Left lung (tissue), 10 donors: ENCODE data around the gene CHCHD6. TPM values are rescaled to one million over a fixed set of nuclear protein-coding genes. Genes with fewer than 3 reads are reported as not detected.

Experiments used
- ATAC-seq: fragments of 200-7000 bp; cut with Tn5 transposase; one replicate; pipeline ENCODE4 v1.9.1; 2020; ENCODE audit warnings: moderate library complexity
- DNase-seq, 4 donors: peaks; one replicate each; pipeline ENCODE4 v3.0.0-alpha.2; 2013 to 2020
- H3K27ac ChIP-seq, 2 donors: fragments of 200-600 bp; sonication (generic) in 1 of 2; one replicate each; pipeline versions ENCODE4 v1.5.0 to v1.8.0; 2020 to 2021
- H3K27me3 ChIP-seq, 2 donors: fragments of 200-600 bp; sonication (generic) in 1 of 2; one replicate each; pipeline versions ENCODE4 v1.5.0 to v1.8.0; 2020 to 2021
- H3K36me3 ChIP-seq, 2 donors: fragments of 200-600 bp; sonication (generic) in 1 of 2; one replicate each; pipeline versions ENCODE4 v1.5.0 to v1.8.0; 2020 to 2021
- H3K4me1 ChIP-seq, 2 donors: fragments of 200-600 bp; one replicate each; pipeline ENCODE4 v1.8.0; 2021
- H3K4me3 ChIP-seq, 2 donors: fragments of 200-600 bp; sonication (generic) in 1 of 2; one replicate each; pipeline versions ENCODE4 v1.5.0 to v1.8.0; 2020 to 2021; ENCODE audit warnings: mild to moderate bottlenecking in 1 of 2
- H3K9me3 ChIP-seq, 2 donors: fragments of 200-600 bp; sonication (generic) in 1 of 2; one replicate each; pipeline versions ENCODE4 v1.5.0 to v1.8.0; 2020 to 2021
- CTCF ChIP-seq, 2 donors: fragments of 200-600 bp; sonication (generic) in 1 of 2; IDR thresholded peaks; one replicate each; pipeline versions ENCODE4 v1.5.0 to v1.8.0; 2021; ENCODE audit warnings: antibody characterized with exemption in 2 of 2
- intact Hi-C, 2 donors: fragments of 100-400 bp; cut with DNase I; formaldehyde crosslinking; loops; one replicate each; pipeline versions ENCODE4 v1.11.2 to v1.14.2; 2022
- polyA plus RNA-seq, 6 donors: library from polyadenylated mRNA; unstranded; fragments of 120-200 nt; gene quantifications; one replicate each; pipeline ENCODE4 v1.2.1, GENCODE V29; 2013; ENCODE audit not compliant: insufficient read length in 6 of 6
- total RNA-seq, 2 donors: library from RNA; stranded (reverse); fragmentation: NEBNext Ultra II Directional; extraction: Animal tissue kit (Norgen Biotek cat#: 25700); gene quantifications; one replicate each; pipeline ENCODE4 v1.2.1, GENCODE V29; 2021
- donor health status: DM: no; HTN: yes; CAD: no.
- donor health status: DM: no; HTN: no; CAD: no.

The CHCHD6 gene
- total and polyA plus RNA-seq, 8 donors = 11.8 to 21.1 (median 18.4) TPM

DNA sequence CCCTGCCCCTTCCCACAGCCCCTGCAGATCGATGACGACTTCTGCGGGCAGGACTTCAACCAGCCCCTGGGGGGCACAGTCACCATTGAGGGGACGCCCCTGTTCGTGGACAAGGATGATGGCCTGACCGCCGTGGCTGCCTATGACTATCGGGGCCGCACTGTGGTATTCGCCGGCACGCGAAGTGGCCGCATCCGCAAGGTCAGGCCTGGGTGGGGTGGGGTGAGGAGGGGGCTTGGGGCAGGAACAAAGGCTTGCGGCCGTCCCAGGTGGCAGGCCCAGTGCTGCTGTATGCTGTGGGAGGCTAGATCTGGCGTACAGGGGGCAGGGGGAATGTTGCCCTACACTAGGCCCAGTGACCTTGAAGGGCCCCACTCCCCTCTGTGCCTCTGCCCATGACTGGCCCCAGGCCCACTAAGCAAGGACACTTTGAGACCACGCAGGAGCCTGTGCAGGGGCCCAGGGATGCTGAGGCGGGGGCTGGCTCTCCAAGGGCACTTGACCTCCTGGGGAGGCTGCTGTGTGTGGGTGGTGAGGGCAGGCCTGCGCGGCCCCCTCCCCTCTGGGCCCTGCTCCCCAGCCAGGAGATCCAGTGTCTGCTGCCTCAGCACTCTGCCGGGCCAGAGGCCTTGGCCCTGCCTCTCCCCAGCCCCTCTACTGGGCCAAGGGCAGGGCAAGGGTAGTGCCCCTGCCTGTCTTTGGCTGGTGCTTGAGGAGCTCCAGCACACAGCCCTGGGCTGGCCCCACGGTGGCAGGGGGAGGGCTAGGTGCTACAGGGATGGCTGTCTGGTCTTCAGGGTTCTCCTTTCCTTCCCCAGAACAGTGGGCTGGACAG, 287.5 kb downstream of the CHCHD6 start:
- H3K4me3 ChIP-seq = no peak overlapping the region

DNA sequence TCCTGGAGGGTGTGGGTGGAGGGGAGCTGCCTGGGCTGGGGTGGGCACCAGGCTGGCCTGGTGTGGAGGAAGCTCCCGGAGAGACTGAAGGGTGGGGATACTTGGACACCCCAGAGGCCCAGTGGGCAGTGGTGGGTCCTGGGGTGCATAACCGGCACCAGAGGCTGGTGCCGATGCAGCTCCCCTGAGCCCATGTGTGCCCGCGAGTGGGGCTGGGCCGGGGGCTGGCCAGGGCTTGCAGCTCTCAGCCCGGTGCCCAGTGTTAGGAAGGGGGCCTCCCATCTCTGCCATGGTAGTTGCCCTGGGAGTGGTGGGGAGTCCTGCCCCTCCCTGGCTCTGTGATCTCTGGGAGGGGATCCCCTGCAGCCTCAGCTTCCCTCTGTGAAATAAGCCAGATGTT, 288.2 kb downstream of the CHCHD6 start:
- no peak overlapping the region for H3K4me3 ChIP-seq
- H3K27ac ChIP-seq = no peak overlapping the region
- DNase-seq (peak in 1 of 4 donors; percentile 75), ATAC-seq (no peak)
- H3K4me1 ChIP-seq = peaks cover 9 to 12% of the 10 kb centered on the region in 2 donors
- no peak for TF ChIP-seq CTCF (IDR thresholded peaks at IDR 0.05)
- no peaks in the 10 kb centered on the region for H3K27me3 ChIP-seq
- H3K9me3 ChIP-seq = no peaks in the 10 kb centered on the region
- intact Hi-C loops = no loop called here
- peaks cover 0 to 39% of the 10 kb centered on the region in 2 donors for H3K36me3 ChIP-seq

More for the DNA sequence above, 287.5 kb downstream of the CHCHD6 start:
- no peak for TF ChIP-seq CTCF (IDR thresholded peaks at IDR 0.05)
- DNase-seq = peak in 1 of 4 donors; percentile 72
- Histone ChIP-seq H3K27me3 (no peaks in the 10 kb centered on the region), H3K9me3 (no peaks in the 10 kb centered on the region), H3K4me1 (peaks cover 9 to 10% of the 10 kb centered on the region in 2 donors), H3K36me3 (peaks cover 0 to 39% of the 10 kb centered on the region in 2 donors), H3K27ac (no peak overlapping the region)
- no peak for ATAC-seq
- intact Hi-C loops = no loop called here

- no peak for DNase-seq
- H3K4me1 ChIP-seq = peaks cover 9 to 12% of the 10 kb centered on the region in 2 donors
- no peak overlapping the region for H3K4me3 ChIP-seq
- no peak for TF ChIP-seq CTCF (IDR thresholded peaks at IDR 0.05)
- H3K27me3 ChIP-seq = no peaks in the 10 kb centered on the region
- H3K27ac ChIP-seq = no peak overlapping the region
- H3K36me3 ChIP-seq = peaks cover 0 to 39% of the 10 kb centered on the region in 2 donors
- ATAC-seq = no peak
- intact Hi-C loops = no loop called here
- H3K9me3 ChIP-seq = no peaks in the 10 kb centered on the region
Measured at GRCh38 chr3:126992776-126993175, 288.7 kb downstream of the CHCHD6 start.

- Histone ChIP-seq H3K4me1 (peaks cover 9 to 12% of the 10 kb centered on the region in 2 donors), H3K4me3 (no peak overlapping the region), H3K9me3 (no peaks in the 10 kb centered on the region), H3K36me3 (peaks cover 0 to 36% of the 10 kb centered on the region in 2 donors), H3K27ac (no peak overlapping the region), H3K27me3 (no peaks in the 10 kb centered on the region)
- no peak for TF ChIP-seq CTCF (IDR thresholded peaks at IDR 0.05)
- intact Hi-C loops = no loop called here
- no peak for ATAC-seq
- no peak for DNase-seq
Measured at GRCh38 chr3:126993436-126993835, 289.4 kb downstream of the CHCHD6 start.

GRCh38 chr3:126994661-126995245, 290.7 kb downstream of the CHCHD6 start:
- H3K27me3 ChIP-seq = no peaks in the 10 kb centered on the region
- peak; percentile 15 for ATAC-seq
- intact Hi-C loops = no loop called here

More at GRCh38 chr3:126994661-126995245, 290.7 kb downstream of the CHCHD6 start:
- no peak for TF ChIP-seq CTCF (IDR thresholded peaks at IDR 0.05)
- Histone ChIP-seq H3K4me3 (no peak overlapping the region), H3K36me3 (peaks cover 0 to 23% of the 10 kb centered on the region in 2 donors), H3K4me1 (peaks cover 9 to 24% of the 10 kb centered on the region in 2 donors), H3K9me3 (no peaks in the 10 kb centered on the region), H3K27ac (peak overlapping the region in 1 of 2 donors; percentile 7)
- DNase-seq = peak in 1 of 4 donors; percentile 33
